Measurements from ENCODE around the gene PRKAB1.

GRCh38 chr12:119691202-119691810 is 23.4 kb downstream of the PRKAB1 start:
- no peak for TF ChIP-seq CTCF (IDR thresholded peaks at IDR 0.05; ENCODE audit: low read depth, low read length)
- no peak for TF ChIP-seq EZH2phosphoT487 (IDR thresholded peaks at IDR 0.05; ENCODE audit: low read depth)

All from OCI-LY3 (cell line).